ENCODE data around the gene OPN1MW3.

The OPN1MW3 gene

GRCh38 chrX:154294791-154295574 is 37.6 kb downstream of the OPN1MW3 start, which contains the start of gene TEX28:
TSS of gene TEX28 (minus strand) at chrX:154295124. CDS start at chrX:154292117, 3,007 bp downstream.
- Histone ChIP-seq H2AFZ (ENCODE audit: low read depth) (no peak within 1 kb of the TSS), H3K36me3 (ENCODE audit: insufficient read depth) (no peaks in the 10 kb centered on the region), H4K20me1 (ENCODE audit: insufficient read depth) (no peaks in the 10 kb centered on the region), H3K27me3 (ENCODE audit: insufficient read depth, low read depth) (no peaks in the 10 kb centered on the region), H3K4me1 (ENCODE audit: low read depth, poor library complexity, severe bottlenecking) (peaks cover 14% of the 10 kb centered on the region), H3K4me3 (IDR thresholded peaks at IDR 0.05; ENCODE audit: insufficient read depth, low read depth, low read length) (no peak within 1 kb of the TSS), H3K79me2 (ENCODE audit: insufficient read depth, low read depth) (no peaks in the 10 kb centered on the region), H3K4me2 (no peak within 1 kb of the TSS), H3K27ac (no peak within 1 kb of the TSS), H3K9ac (no peak within 1 kb of the TSS)
- TF ChIP-seq CTCF (conservative IDR thresholded peaks at IDR 0.05; ENCODE audit: low read depth, low read length) = no peak

- Histone ChIP-seq H3K4me1 (ENCODE audit: low read depth, poor library complexity, severe bottlenecking) (peaks cover 14% of the 10 kb centered on the region), H3K27ac (no peak within 1 kb of the TSS), H3K79me2 (ENCODE audit: insufficient read depth, low read depth) (no peaks in the 10 kb centered on the region), H3K4me2 (no peak within 1 kb of the TSS), H3K9ac (no peak within 1 kb of the TSS), H3K4me3 (IDR thresholded peaks at IDR 0.05; ENCODE audit: insufficient read depth, low read depth, low read length) (no peak within 1 kb of the TSS), H2AFZ (ENCODE audit: low read depth) (no peak within 1 kb of the TSS), H4K20me1 (ENCODE audit: insufficient read depth) (no peaks in the 10 kb centered on the region), H3K27me3 (ENCODE audit: insufficient read depth, low read depth) (no peaks in the 10 kb centered on the region), H3K36me3 (ENCODE audit: insufficient read depth) (no peaks in the 10 kb centered on the region)
- no peak for TF ChIP-seq CTCF (conservative IDR thresholded peaks at IDR 0.05; ENCODE audit: low read depth, low read length)
These were observed 38.4 kb downstream of the OPN1MW3 start, which contains the start of gene TKTL1 for GRCh38 chrX:154295664-154296310. TSS of gene TKTL1 (plus strand) at chrX:154295795. CDS start at chrX:154295860, 65 bp downstream.

- Histone ChIP-seq H3K4me1 (ENCODE audit: low read depth, poor library complexity, severe bottlenecking) (peaks cover 14% of the 10 kb centered on the region), H3K36me3 (ENCODE audit: insufficient read depth) (no peaks in the 10 kb centered on the region), H3K79me2 (ENCODE audit: insufficient read depth, low read depth) (no peaks in the 10 kb centered on the region), H3K4me2 (no peak overlapping the region), H3K27ac (no peak overlapping the region), H3K27me3 (ENCODE audit: insufficient read depth, low read depth) (no peaks in the 10 kb centered on the region), H4K20me1 (ENCODE audit: insufficient read depth) (no peaks in the 10 kb centered on the region), H2AFZ (ENCODE audit: low read depth) (no peak overlapping the region), H3K9ac (no peak overlapping the region), H3K4me3 (IDR thresholded peaks at IDR 0.05; ENCODE audit: insufficient read depth, low read depth, low read length) (no peak overlapping the region)
- TF ChIP-seq CTCF (conservative IDR thresholded peaks at IDR 0.05; ENCODE audit: low read depth, low read length) = no peak
These were observed 39.3 kb downstream of the OPN1MW3 start for GRCh38 chrX:154296731-154297130.

- Histone ChIP-seq H3K27me3 (ENCODE audit: insufficient read depth, low read depth) (no peaks in the 10 kb centered on the region), H3K4me2 (peak overlapping the region; percentile 39; the same call in 1 of the 2 replicates), H3K79me2 (ENCODE audit: insufficient read depth, low read depth) (no peaks in the 10 kb centered on the region), H3K36me3 (ENCODE audit: insufficient read depth) (no peaks in the 10 kb centered on the region), H2AFZ (ENCODE audit: low read depth) (peak overlapping the region; percentile 44; the same call in 1 of the 2 replicates), H3K4me3 (IDR thresholded peaks at IDR 0.05; ENCODE audit: insufficient read depth, low read depth, low read length) (no peak overlapping the region), H3K4me1 (ENCODE audit: low read depth, poor library complexity, severe bottlenecking) (peaks cover 14% of the 10 kb centered on the region), H3K9ac (no peak overlapping the region), H3K27ac (0 out of 2 replicates have a peak overlapping the region, but pooled peaks have one; percentile 33), H4K20me1 (ENCODE audit: insufficient read depth) (no peaks in the 10 kb centered on the region)
- no peak for TF ChIP-seq CTCF (conservative IDR thresholded peaks at IDR 0.05; ENCODE audit: low read depth, low read length)
These were observed 40.9 kb downstream of the OPN1MW3 start for GRCh38 chrX:154298312-154298711.

All from KMS-11 (cell line).